Activated CD8-positive, alpha-beta T cell treated with anti-CD3 and anti-CD28 coated beads, Interleukin-2, amount 10 ng/mL, durations not matched to agents 7 days and 5 days (primary cell): ENCODE results near the gene KRT16. TPM values are rescaled to one million over a fixed set of nuclear protein-coding genes. Genes with fewer than 3 reads are reported as not detected.
"Not testable (repeated sequence)": the region's sequence is repeated elsewhere in the genome, so short reads cannot be mapped to it uniquely, and the experiment has no call there.

ENCODE experiments used
- ATAC-seq: fragments of 150-1000 bp; cut with Tn5 transposase; one replicate; pipeline ENCODE4 v1.10.0; 2021; ENCODE audit warnings: moderate library complexity
- CTCF ChIA-PET: fragments of 350-600 bp; sonication (Branson Sonifier 250); formaldehyde crosslinking; loops from one replicate; lab custom pipeline; 2021; ENCODE audit warnings: antibody characterized with exemption; lab: Charles Lee
- POLR2A ChIA-PET: fragments of 350-600 bp; sonication (Branson Sonifier 250); formaldehyde crosslinking; loops from one replicate; lab custom pipeline; 2021; ENCODE audit warnings: antibody characterized with exemption; lab: Charles Lee
- DNase-seq: peaks from one replicate; pipeline ENCODE4 v3.0.0-alpha.2; 2020
- H3K27ac Mint-ChIP-seq: one replicate; pipeline ENCODE4 v1.8.0; 2021; ENCODE audit warnings: mild to moderate bottlenecking, mixed read lengths
- H3K27me3 Mint-ChIP-seq: one replicate; pipeline ENCODE4 v1.8.0; 2021; ENCODE audit warnings: low read depth, mixed read lengths
- H3K36me3 Mint-ChIP-seq: one replicate; pipeline ENCODE4 v1.8.0; 2021; ENCODE audit warnings: low read depth, mixed read lengths
- H3K4me1 Mint-ChIP-seq: one replicate; pipeline ENCODE4 v1.8.0; 2021; ENCODE audit warnings: low read depth, mixed read lengths
- H3K4me3 Mint-ChIP-seq: one replicate; pipeline ENCODE4 v1.8.0; 2021; ENCODE audit warnings: mild to moderate bottlenecking, mixed read lengths
- H3K9me3 Mint-ChIP-seq: one replicate; pipeline ENCODE4 v1.8.0; 2022; ENCODE audit warnings: mixed read lengths; ENCODE audit not compliant: insufficient read depth
- total RNA-seq, 2 experiments: library from RNA; stranded (reverse); gene quantifications; one replicate each; pipeline ENCODE4 v1.2.3, GENCODE V29; 2021

KRT16 gene
- total RNA-seq, 2 experiments from 2014 or later: not detected

DNA sequence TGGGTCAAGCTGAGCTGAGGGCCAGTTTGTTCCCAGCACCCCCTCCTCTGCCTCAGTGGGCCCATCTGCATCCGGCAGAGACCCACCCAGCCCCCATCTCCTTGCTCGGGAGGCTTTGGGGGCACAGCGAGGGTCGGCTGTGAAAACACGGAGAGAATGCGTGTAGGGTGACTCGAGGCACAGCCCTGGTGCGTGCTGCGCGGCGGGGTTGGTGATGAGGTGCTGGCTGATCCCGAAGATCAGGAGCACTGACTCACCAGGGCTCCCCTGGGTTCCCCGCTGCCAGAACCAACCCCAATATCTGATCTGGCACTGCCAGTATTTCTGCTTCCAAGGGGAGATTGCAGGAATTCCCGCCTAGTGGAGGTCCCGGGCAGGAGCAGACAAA, 19.3 kb upstream of the KRT16 start:
- no peaks in the 10 kb centered on the region for H3K27me3 Mint-ChIP-seq
- no peak overlapping the region for H3K27ac Mint-ChIP-seq
- no peak for ATAC-seq
- DNase-seq: no peak
- no peaks in the 10 kb centered on the region for H3K9me3 Mint-ChIP-seq
- POLR2A ChIA-PET: no interaction called here
- no peaks in the 10 kb centered on the region for H3K36me3 Mint-ChIP-seq
- CTCF ChIA-PET: interaction anchor here (2.2 kb wide), 1 partner anchor 17 kb away, joined by 7 read pairs; no protein-coding TSS in a partner anchor
- no peaks in the 10 kb centered on the region for H3K4me1 Mint-ChIP-seq
- no peak overlapping the region for H3K4me3 Mint-ChIP-seq

DNA sequence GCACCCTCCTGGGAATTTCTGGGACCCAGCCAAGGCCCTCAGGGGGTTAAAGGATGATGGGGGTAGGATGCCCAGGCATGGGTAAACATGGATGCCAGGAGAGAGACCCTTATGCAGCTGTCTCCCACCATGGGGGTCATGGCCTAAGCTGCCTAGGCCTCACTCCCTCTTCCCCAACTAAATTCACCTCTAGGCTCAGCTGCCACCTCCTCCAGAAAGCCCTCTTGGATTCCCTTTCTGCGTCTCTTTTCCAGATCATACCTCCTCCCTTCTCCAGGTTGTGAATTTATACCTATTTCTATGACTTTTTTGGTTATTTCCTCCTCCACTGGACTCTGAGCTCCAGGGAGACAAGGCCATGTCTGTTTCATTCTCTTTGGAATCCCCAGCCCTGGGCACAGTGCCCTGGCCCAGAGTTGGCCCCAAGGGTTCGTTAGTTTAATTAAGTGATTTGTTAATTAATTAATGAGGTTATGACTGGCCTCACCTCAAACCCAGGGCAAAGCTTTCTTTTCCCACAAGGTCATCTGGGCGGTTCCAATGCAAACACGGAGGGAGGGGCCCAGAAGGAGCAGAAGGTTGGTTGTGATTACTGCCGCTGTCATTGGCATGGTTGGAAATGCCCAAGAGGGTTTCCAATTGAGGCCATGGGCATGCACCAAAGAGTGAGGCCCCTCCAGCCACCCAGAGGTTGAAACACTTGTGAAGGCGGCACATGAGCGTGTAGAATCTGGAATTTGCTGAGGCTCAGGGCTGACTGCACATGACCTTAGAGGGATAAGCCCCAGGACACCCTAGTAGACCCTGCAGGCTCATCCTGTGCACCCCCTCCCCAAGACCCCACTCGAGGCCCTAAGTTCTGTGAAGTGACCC, 18.7 kb upstream of the KRT16 start:
- H3K27ac Mint-ChIP-seq: no peak overlapping the region
- ChIA-PET POLR2A (no interaction called here), CTCF (interaction anchor here (0.7 to 2.2 kb wide), 2 partner anchors 17 to 82 kb away, joined by 5 to 7 read pairs; no protein-coding TSS in a partner anchor)
- H3K4me3 Mint-ChIP-seq: no peak overlapping the region
- H3K9me3 Mint-ChIP-seq: no peaks in the 10 kb centered on the region
- H3K27me3 Mint-ChIP-seq: no peaks in the 10 kb centered on the region
- H3K36me3 Mint-ChIP-seq: no peaks in the 10 kb centered on the region
- no peaks in the 10 kb centered on the region for H3K4me1 Mint-ChIP-seq
- ATAC-seq (no peak), DNase-seq (no peak)

DNA sequence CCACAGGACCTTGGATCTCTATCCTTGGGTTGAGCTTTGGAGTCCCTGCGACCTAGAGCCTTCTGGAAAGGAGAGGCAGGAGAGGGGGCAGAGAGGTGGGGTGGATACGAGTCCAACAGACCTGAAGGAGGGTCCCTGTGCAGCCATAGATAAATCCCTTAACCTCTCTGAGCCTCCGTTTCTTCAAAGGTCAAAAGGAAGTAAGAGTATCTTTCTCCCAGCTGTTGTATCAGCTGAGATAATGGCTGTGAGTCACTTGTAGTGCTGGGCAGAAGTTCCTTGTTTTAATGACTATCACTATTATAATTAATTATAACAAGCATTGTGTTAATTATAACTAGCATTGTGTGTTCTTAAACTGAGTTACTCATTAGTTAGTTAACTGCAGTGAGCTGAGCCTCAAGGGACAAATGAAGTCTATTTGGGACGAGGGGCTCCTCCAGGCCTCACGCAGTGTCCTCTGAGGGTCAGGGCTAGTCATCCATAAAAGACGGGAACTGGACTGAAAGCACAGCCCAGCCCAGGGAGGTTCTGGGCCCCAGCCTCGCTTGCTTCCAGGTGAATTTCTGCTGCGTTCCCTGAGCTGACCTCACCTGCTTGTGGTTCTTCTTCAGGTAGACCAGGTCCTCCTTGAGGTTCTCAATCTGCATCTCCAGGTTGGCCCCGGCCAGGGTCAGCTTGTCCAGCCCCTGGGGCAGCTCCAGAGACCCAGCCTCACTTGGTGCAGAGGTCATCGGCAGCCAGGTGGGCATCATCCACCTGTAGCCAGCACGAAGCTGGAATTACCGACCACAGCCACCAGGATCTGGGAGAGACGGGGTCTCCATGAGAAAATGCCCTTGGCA, 17.5 kb upstream of the KRT16 start:
- Mint-ChIP-seq H3K36me3 (no peaks in the 10 kb centered on the region), H3K4me1 (no peaks in the 10 kb centered on the region), H3K27ac (no peak overlapping the region), H3K9me3 (no peaks in the 10 kb centered on the region), H3K4me3 (no peak overlapping the region), H3K27me3 (no peaks in the 10 kb centered on the region)
- DNase-seq: no peak
- ChIA-PET POLR2A (no interaction called here), CTCF (interaction anchor here (2.2 kb wide), 1 partner anchor 18 kb away, joined by 7 read pairs; no protein-coding TSS in a partner anchor)
- no peak for ATAC-seq

- CTCF ChIA-PET: interaction anchor here (0.7 kb wide), 1 partner anchor 34 kb away, joined by 3 read pairs; no protein-coding TSS in a partner anchor
- no peak for ATAC-seq
- no peaks in the 10 kb centered on the region for H3K27me3 Mint-ChIP-seq
- no peaks in the 10 kb centered on the region for H3K36me3 Mint-ChIP-seq
- no peak for DNase-seq
- H3K4me3 Mint-ChIP-seq: no peak overlapping the region
- POLR2A ChIA-PET: no interaction called here
- H3K4me1 Mint-ChIP-seq: no peaks in the 10 kb centered on the region
- no peak overlapping the region for H3K27ac Mint-ChIP-seq
- no peaks in the 10 kb centered on the region for H3K9me3 Mint-ChIP-seq
Observed at GRCh38 chr17:41629316-41629715, 16.7 kb upstream of the KRT16 start.

GRCh38 chr17:41628621-41629255, 16.2 kb upstream of the KRT16 start:
- H3K4me1 Mint-ChIP-seq, ATAC-seq, H3K27ac Mint-ChIP-seq, H3K27me3 Mint-ChIP-seq, H3K36me3 Mint-ChIP-seq, POLR2A ChIA-PET, DNase-seq, H3K9me3 Mint-ChIP-seq, H3K4me3 Mint-ChIP-seq: not testable (repeated sequence)
- CTCF ChIA-PET: interaction anchor here (0.7 kb wide), 1 partner anchor 34 kb away, joined by 3 read pairs; no protein-coding TSS in a partner anchor

- CTCF ChIA-PET, H3K9me3 Mint-ChIP-seq, H3K36me3 Mint-ChIP-seq, ATAC-seq, H3K27ac Mint-ChIP-seq, H3K4me1 Mint-ChIP-seq, DNase-seq, H3K4me3 Mint-ChIP-seq, POLR2A ChIA-PET, H3K27me3 Mint-ChIP-seq: not testable (repeated sequence)
Observed at GRCh38 chr17:41628073-41628370, 15.5 kb upstream of the KRT16 start.

DNA sequence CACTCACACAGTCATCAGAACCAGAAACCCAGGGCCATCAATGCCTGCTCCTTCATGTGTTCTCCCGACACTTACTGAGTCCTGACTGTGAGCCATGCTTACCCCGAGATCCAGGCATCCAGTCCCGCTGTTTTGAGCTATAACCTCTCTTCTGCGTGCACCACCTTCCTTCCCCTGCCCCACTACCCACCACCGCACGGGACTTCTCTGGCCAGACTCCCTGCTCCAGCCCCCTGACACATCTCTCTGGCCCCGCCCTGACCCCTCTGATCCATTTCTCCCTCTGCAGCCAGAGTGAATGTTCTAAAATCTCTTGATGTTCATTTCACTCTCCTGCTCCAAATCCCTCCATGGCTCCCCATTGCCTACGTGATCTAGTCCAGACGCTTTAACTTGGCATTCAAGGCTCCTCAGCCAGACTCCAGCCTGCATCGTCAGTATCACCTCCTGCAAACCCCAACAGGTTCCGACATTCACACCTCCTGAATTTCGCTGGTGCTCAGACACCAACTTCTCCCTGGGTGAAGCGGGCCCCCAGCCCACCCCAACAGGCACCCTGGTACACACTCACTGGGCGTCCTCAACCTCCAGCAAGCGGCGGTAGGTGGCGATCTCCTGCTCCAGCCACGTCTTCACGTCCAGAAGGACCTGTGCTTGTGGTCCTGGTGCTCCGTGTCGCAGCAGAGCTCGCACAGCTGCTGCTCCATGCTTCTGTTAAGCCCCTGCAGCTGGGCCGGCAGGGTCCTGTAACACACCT, 14.9 kb upstream of the KRT16 start:
- ChIA-PET CTCF (no interaction called here), POLR2A (no interaction called here)
- H3K4me1 Mint-ChIP-seq: no peaks in the 10 kb centered on the region
- ATAC-seq (no peak), DNase-seq (no peak)
- H3K27me3 Mint-ChIP-seq: no peaks in the 10 kb centered on the region
- no peaks in the 10 kb centered on the region for H3K36me3 Mint-ChIP-seq
- no peaks in the 10 kb centered on the region for H3K9me3 Mint-ChIP-seq
- H3K27ac Mint-ChIP-seq: no peak overlapping the region
- no peak overlapping the region for H3K4me3 Mint-ChIP-seq

GRCh38 chr17:41626914-41627295, 14.3 kb upstream of the KRT16 start:
- DNase-seq, ATAC-seq, H3K36me3 Mint-ChIP-seq, H3K27ac Mint-ChIP-seq, H3K4me1 Mint-ChIP-seq, H3K4me3 Mint-ChIP-seq, H3K27me3 Mint-ChIP-seq, CTCF ChIA-PET, POLR2A ChIA-PET, H3K9me3 Mint-ChIP-seq: not testable (repeated sequence)

DNA sequence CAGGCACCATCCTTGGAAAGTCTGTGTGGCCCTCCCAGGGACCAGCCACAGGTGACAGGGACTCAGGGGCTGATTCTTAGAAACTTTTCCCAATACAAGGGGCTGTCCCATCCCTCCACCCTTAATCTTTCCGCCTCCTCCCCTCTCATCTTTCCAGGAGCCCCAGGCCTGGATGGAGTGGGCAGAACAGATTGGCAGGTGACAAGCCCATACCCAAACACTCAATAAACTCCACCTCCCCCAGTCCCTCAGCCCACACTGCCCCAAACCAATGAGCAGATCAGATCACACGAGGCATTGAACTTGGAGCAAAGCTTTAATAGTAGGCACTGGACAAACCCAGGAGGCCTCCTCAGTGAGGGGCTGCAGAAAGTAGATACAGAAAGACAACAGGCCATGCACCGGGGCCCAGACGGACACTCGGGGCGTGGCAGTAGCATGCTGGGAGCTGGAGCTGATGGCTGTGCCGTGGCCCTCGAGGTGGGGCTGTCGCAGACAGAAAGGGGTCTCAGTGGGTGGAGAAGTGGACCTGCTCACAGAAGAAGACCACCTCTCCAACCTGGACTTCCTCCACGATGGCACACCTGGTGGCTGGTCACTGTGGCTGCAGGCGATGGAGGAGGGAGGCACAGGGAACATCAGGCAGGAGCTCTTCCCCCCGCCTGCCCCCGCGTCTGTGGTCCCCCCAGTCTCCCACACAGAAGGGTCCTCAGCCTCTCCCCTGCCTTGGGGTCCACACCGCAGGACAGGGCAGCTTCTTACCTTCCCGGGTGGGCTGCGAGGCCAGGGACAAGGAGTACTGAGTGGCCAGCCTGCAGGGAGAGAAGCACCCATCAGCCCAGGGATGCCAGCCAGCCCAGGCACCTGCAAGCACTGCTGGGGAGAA, 13.7 kb upstream of the KRT16 start:
- H3K9me3 Mint-ChIP-seq, H3K36me3 Mint-ChIP-seq, ATAC-seq, H3K4me1 Mint-ChIP-seq, DNase-seq, POLR2A ChIA-PET, CTCF ChIA-PET, H3K4me3 Mint-ChIP-seq, H3K27me3 Mint-ChIP-seq, H3K27ac Mint-ChIP-seq: not testable (repeated sequence)

DNA sequence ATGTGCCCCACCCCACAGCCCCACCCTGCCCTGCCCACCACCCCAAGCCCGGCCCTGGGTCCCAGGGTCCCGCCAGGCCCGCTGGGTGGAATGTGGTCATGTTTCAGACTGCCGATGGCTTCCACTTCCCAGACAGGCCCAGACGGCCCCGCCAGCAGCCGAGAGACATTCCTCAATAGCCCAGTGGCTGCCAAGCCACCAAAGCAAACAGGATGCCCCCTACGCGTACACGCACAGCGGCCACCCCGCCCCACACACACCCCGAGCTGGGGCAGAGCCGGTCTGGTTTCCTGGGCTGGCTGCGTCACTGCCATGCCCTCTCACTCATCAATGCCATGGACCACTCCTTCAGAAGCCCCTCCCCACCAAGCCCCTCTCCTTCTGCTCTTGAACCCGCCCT, 13.0 kb upstream of the KRT16 start:
- ChIA-PET CTCF (no interaction called here), POLR2A (no interaction called here)
- H3K36me3 Mint-ChIP-seq: no peaks in the 10 kb centered on the region
- DNase-seq (no peak), ATAC-seq (no peak)
- H3K27ac Mint-ChIP-seq: no peak overlapping the region
- no peaks in the 10 kb centered on the region for H3K4me1 Mint-ChIP-seq
- H3K9me3 Mint-ChIP-seq: no peaks in the 10 kb centered on the region
- no peaks in the 10 kb centered on the region for H3K27me3 Mint-ChIP-seq
- H3K4me3 Mint-ChIP-seq: no peak overlapping the region
